HL-60/S4 treated with phorbol 12-myristate 13-acetate at 8.2 ng/mL for 4 days and 3 days (cell line): ENCODE data around the gene EFCAB11.

Experiments
- in situ Hi-C: fragments of 300-500 bp; cut with MboI; formaldehyde crosslinking; loops from 2 replicates; pipeline ENCODE4 v1.15.0; 2022; ENCODE audit warnings: low sequenced_read_pairs

Gene EFCAB11

DNA sequence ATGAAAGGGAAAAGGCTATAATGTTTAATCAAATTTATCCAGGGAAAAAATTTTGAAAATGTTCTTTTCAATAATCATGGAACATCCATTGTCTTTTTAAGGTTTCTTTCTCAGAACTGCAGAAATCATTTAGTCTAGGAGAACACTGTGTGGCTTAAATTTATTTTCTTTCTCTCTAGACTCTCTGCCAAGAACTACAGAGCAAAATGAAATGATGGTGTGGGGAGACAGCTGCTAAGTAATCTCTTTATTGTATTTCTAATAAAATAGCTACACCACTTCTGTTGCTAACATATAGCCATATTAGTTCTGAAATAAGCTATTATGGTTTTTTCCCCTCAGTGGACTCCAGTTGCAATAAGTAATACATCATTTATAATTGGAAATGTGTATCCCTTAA, 120.9 kb downstream of the EFCAB11 start:
- in situ Hi-C loops: no loop called here

DNA sequence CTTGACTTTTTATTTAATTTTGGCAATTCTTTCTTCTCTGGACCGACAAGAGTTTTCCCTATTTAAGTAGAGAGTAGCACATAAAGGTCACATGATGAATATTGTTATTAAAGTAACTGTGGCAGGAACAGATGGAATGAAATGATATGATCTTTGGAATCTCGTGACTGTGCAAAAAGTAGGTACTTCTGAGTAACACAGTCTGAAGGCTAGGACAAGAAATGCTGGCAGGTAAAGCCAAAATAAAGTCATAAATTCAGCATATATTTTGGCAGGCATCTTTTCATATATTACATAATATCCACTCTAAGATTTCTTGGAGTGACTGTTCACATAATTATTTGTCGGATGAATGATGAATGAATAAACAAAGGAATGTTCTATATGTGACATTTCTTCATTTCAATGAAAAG, 121.4 kb downstream of the EFCAB11 start:
- in situ Hi-C loops: no loop called here

DNA sequence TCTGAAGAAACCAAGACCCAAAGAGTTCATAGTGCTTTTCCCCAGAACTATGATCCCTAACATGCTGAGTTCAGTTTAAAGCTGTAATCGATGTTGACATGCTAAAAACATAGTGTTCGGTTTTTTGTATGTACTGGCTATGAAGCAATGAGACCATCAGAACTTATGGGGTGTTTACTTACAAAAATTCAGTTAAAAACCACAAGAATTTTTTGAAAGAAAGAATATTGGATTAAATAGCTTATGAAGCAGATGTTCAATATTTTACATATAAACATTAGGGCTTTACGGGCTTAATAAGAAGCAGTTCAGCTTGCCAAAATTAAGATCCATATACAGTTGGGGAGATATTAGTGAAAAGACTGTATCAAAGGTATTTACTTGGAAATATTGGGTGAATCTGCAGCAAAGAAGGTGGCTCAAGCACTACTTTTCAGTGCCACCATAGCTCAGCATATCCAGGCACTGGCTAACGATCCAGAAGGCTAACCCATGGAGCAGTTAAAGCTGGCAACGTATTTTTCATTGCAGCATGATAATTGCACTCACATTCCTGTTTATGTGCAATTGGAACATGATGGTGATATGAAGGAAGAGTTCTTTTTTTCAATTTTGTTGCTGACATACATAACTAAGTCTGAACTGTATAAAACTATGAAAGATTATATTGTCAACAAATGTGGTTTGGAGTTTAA, 125.9 kb downstream of the EFCAB11 start:
- in situ Hi-C loops: no loop called here

DNA sequence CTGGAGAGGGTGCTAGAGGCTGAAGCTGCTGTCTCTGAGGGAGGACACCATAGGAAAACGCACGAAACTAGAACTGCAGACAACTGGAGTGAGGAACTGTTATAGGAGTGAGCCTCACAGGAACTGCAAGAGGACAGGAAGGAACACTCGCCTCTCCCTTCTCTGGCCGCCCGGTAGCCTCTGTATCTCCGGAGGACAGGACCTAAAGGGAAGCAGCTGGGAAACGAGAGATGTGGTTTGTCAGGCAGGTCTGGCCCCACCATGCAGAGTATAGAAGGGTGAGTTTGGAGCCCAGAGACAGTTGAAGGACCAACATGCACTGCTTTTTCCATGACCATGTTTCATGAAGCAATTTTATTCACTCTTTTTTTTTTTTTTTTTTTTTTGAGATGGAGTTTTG, 127.3 kb downstream of the EFCAB11 start:
- in situ Hi-C loops: no loop called here

DNA sequence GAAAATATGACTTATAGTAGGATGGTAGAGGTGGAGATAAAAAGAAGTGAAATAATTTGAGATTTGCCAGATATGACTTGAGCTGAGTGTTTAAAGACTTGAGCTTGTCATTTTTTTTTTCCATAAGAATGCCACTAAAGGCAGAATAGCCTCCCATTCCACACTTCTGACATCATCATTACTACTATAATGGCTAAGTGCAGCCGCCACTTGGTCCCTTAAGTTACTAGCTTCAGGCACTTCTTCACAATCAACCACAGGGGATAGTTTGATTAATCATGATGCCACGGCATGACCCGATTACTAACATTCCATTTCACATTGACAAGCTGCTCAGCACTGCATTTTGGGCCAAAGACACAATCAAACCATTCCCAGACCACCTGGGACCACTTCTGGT, 127.9 kb downstream of the EFCAB11 start:
- in situ Hi-C loops: no loop called here

DNA sequence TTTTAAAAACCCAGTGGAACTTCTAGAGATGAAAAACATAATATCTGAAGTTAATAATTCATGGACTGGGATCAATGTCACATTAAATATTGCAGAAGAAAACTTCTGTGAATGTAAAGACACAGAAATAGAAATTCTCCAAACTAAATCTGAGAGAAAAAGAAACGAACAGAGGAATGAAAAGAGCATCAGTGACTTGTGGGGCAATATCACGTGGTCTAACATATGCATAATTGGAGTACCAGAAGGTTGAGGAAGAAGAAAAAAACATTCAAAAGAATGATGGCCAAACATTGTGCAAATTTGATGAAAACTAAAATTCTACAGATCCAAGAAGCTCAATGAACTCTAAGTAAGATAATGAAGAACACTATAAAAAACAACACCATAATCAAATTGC, 130.8 kb downstream of the EFCAB11 start:
- in situ Hi-C loops: no loop called here

DNA sequence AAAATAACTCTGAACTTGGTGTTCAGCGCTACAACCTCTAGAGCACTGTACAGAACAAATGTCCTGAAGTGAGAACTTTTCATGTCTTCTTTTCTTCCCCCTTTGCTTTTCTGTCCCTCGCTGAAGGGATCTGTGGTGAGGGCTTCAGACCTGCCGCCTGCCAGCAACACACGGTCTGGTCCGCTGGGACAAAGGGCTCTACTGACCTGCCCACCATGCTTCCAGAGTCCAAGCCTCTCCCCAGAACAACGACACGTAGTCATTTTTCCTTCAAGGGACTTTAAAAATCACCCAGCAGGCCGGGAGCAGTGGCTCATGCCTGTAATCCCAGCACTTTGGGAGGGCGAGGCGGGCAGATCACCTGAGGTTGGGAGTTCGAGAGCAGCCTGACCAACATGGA, 140.4 kb downstream of the EFCAB11 start:
- in situ Hi-C loops: no loop called here

DNA sequence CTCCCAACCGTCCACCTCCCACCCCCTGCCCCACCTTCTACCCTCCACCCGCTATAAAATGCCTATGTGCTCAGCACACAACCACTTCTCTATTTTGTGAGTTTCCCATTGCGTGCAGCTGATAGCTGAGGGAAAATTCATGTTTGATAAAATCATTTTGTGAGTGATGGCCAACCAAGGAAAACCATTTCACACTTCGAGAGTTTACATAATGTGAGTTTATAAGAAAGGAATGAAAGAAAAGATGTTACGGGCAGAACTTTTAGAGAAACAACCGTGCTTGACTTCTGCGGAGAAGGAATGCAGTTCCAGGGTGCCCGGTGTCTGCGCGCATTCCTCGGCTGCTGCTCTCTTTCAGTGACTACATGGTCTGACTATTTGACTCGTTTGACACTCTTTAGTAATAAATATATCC, 140.9 kb downstream of the EFCAB11 start:
- in situ Hi-C loops: no loop called here

DNA sequence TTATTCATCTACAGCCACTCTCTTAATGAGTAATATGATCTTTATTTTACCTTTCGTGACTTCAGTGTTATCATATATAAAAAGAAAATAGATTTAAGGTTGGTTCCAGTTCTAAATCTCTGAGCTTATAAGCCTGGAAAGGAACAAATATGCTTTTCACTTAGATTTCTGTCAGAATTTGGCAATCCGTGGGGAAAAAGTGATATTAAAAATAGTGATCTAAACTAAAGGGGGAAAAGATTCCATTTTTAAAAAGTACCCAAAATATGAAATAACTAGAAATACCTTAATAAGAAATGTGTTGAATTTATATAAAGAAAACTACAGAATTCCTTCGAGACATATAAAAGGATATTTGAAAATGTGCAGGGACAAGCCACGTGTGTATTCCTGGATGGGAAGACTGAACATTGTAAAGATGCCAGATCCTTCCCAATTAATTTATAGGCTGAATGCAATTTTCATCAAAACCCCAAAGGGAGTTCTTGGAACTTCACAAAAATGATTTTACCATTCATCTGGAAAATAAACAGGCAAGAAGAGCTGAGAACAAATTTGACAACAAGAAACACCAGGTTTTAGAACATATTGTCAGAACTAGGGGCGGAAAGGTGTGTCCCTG, 142.5 kb downstream of the EFCAB11 start:
- in situ Hi-C loops: no loop called here

DNA sequence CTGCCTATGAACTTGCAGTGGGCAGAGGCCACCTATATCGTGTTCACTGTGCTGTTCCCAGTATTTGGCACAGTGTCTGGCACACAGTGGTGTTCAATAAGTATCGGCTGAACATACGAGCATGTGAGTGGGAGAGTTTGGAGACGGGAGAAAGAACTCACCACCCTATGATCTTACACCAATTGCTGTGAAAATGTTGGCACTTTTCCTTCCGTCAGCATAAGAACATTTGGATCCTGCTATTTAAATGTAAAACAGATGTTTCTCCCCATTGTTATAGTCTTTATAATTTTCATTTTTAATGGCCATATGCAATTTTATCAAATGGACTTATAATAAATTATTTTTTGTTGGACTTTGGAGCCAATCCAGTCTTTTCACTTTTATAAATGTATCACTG, 144.4 kb downstream of the EFCAB11 start:
- in situ Hi-C loops: no loop called here

DNA sequence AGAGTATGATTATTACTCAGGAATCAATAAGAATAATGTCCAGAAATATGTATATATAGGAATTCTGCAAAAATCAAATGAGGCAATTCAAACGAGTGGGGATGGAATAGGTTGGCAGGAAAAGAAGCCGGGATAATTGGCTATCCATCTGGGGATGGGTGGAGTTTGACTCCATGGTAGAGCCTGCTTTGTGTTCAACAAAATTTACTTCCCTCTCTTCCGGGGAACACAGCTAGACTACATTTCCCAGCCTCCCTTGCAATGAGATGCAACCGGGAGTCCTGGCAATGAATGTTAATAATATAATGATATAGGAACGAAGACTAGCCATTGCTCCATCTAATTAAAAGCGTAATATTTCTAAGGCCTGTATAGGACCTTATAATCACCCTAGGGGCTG, 146.6 kb downstream of the EFCAB11 start:
- in situ Hi-C loops: no loop called here

DNA sequence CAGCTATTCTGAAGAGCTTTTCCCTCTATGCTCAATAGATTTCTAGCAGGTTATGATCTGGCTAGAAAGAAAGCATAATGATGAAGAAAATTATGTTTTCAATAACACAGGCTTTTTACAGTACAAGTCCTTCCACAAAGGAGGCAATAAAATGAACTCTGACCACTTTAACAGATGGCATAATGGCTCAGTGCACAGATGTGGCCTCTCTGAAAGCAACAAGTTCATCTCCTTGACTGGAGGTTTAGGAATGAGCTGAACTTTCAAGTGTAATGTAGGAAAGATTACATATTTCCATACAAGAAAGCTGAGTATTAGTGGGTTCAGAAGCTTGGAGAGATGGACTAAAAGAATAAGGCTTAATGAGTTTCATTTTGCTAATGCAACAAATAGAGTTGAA, 147.4 kb downstream of the EFCAB11 start:
- in situ Hi-C loops: no loop called here

DNA sequence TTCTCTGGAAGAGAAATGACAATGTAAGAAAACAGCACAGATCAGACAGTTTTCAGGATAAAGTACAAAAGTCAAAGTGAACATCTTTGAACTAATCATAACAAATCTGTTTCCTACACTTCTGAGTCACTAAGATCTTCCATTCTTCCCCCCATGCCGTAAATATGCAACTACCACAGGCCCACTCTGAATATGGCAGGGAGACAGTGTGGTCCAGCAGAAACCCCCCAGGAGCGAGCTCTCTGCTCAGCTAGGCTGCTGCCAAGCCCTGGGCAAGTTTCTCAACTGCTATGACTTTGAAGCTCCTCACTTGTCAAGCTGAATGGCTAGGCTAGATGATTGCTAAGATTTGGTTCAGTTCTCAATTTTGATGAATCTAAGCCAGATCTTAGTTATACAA, 148.1 kb downstream of the EFCAB11 start:
- in situ Hi-C loops: no loop called here

DNA sequence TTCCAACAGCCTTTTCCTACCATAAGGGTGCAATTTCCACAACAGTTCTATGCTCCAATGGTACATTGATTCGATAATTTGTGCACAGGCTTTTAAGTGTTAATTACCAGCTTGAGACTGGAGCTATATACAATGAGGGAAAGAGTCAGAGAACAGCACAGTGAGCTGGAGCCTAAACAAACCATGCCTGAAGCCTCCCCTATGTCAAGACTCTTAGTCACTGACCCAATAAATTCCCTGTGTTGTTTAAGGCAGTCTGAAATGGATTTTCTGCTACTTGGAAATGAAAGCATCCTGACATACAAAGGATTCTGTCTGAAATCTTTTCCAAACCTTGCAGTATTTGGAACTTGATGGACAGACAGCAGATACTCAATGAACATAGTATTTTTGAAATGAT, 149.0 kb downstream of the EFCAB11 start:
- in situ Hi-C loops: no loop called here

DNA sequence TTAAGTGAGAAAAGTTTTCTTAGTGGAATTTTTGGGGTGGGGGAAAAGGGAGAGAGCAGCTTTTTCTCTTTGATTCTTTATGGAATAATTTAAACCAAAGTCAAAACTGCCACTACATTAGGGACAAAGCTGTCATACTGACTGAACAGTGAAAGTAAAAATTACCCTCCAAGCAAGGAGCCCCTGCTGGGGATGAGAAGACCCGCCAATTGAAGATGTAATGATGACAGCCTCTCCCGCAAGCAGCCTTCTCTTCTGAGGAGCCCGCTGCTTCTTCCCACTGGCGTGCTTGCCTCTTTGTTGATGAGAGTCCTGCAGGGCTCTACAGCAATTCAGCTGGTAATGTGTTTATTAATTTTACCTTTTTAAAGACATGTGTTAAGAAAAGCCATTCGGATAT, 151.0 kb downstream of the EFCAB11 start:
- in situ Hi-C loops: no loop called here

DNA sequence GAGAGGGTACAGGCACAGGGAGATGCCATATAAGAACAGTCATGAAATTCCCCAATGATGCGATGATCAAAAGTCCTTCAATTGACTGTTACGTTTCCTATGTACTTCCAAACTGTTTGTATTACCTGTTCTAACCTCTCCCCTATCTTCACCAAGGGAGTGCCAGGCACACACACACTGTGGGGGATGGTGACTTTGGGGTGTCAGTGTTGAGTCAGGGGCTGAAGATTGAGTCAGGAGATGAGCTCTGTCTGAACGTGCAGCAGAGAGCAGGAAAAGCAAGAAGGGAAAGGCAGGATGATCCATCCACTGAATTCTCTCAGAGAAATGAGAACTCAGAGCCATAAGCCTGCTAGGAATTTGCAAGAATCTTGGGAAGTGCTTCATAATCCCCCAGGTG, 153.4 kb downstream of the EFCAB11 start:
- in situ Hi-C loops: no loop called here

DNA sequence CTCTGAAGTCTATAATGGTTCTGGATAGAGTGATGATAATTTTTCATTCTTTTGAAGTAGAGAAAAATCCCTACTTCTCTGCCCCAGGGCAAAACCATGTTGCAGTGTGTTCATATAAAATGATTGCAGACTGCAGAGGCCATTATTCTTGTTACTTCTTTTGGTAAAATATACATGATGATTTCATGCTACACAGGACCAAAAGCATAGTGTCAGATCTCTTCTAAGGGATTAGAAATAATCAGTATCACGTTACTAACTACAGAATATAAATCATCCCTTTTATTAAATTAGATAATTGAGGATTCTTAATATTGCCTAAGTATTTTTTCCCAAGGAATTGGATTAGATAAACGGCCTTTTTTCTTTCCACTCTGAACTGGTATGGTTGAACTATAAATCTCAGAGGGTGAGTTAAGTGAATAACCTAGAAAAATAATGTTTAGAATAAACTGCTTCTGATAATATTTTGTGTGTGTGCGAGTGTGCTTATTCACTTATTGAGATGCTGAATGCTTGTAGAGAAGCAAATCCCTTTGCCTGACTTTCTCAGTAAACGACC, 156.2 kb downstream of the EFCAB11 start:
- in situ Hi-C loops: no loop called here

DNA sequence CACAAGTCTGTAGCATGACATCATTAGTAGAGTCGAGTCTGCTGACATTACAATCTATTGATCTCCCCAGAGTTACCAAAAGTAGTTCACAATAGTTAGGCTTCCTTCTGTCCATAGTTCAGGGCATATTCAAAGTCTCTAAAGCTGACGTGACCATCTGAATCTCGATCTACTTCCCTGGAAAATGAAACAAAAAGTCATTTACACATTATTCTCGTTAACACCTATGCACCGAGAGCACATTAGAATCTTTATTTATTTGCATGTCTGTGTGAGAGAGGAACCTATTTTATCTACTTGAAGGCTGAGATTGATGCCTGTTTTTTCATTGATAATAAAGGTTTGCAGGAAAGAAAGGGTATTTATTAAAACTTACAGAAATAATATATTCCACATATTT, 157.4 kb downstream of the EFCAB11 start:
- in situ Hi-C loops: no loop called here

DNA sequence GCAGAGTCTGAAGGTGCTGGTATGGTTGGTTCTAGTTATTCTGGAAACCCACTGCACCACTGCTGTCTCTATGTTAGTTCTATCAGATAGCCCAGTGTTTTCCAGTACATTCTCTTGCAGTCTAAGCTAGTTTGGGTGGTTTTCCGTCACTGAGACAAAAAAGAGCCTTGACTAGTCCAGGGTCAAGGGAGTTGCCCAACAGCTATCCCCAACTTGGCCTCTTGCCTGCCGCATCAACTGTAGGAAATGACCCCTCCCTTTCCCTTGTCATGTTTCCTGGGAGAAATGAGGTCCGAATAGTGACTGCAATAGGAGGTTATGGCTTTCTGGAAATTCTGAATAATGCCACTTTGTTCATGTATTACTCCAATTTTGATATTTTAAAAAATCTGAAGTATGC, 160.4 kb downstream of the EFCAB11 start:
- in situ Hi-C loops: no loop called here

DNA sequence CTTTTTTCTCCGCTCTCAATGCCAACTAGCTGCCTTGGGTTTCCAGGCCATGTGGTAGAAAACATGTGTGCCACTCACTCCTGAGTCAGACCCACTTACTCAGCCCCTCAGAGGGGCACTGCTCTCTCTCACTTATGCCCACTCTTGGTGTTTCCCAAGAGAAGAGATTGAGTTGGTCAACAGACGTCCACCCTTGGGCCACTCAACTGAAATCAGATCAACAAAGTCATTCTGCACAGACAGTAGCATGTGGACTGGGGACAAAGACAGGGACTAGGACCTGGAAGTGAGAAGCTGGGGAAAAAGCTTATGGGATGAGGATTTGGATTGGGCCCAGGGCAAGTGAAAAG, 161.2 kb downstream of the EFCAB11 start:
- in situ Hi-C loops: no loop called here

DNA sequence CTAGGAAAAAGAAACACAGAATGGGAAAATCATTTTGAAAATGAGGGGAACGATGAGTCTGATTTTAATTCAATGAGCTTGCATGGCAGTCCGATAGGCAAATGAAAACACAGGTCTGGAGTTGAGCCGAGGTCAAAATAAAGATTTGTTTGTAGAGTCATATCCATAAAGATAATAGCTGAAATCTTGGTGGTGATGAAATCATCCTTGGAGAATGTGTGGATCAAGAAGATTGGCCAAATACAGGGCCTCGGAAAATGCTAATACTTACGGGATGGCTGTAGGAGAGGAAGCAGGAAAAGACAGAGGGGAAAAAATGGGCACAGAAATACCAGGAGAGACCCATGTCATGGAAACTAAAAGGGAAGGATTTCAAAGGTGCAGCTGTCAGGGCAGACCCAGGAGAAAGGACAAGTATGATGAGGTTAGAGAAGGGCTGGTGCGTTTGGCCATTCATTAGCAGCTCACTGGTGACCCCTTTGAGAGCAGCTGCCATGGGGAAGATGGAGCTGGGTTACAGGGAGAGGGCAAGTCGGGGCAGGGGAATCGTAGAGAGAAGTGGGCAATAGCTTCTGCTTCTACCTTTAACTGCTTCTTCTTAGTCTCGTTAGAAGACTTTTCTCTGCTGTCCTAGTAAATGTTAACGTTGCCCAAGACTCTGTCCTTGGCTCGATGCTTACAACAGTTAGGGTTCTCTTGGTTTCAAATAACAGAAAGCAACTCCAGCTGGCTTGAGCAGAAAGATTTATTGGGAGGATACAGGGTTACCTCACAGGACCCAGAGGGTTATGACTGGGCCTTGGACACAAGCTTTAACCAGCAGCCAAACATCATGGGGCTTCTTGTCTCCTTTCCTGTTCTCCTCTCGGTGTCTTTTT, 161.8 kb downstream of the EFCAB11 start:
- in situ Hi-C loops: no loop called here

DNA sequence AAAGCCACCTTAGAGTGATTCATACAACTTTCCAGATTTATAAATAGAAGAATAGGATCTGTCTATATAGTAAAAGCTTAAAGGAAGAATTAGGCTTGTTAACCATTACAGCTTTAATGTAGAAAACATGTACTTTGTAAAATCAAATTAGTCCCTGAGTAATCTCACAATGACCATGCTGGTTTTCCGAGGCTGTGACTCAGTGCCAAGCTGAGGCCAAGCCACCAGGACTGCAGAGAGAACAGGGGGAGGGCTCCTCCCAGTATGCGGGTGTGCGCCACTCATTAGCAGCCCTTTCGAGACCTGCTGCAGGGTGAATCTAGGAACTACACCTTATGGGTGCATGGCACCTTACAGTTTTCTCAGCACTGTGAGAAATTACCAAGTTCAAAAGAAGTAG, 167.0 kb downstream of the EFCAB11 start:
- in situ Hi-C loops: no loop called here
